GM13976 (cell line): Measurements from ENCODE around the gene STARD4.

Source experiments
- DNase-seq: peaks from one replicate; pipeline ENCODE4 v3.0.0; 2012; ENCODE audit warnings: low spot score
- CTCF ChIP-seq: IDR thresholded peaks from 2 replicates; pipeline ENCODE4 v1.5.1; 2012; ENCODE audit warnings: borderline replicate concordance, mild to moderate bottlenecking; ENCODE audit not compliant: insufficient read depth; ENCODE audit errors: extremely low read depth, missing control alignments, control extremely low read depth
- in situ Hi-C: fragments of 300-500 bp; cut with MboI; formaldehyde crosslinking; loops from one replicate; pipeline ENCODE4 v1.12.0; 2022; ENCODE audit warnings: low sequenced_read_pairs, mixed read lengths, inconsistent platforms; ENCODE audit not compliant: unreplicated experiment

The STARD4 gene

GRCh38 chr5:111453747-111454146 lies 58.6 kb downstream of the STARD4 start:
- no peak for TF ChIP-seq CTCF
- no peak for DNase-seq
- in situ Hi-C loops, result loop anchor here (25.0 kb wide), 1 partner anchor 291 kb away; no protein-coding TSS in a partner anchor

- in situ Hi-C loops, result loop anchor here (25.0 kb wide), 1 partner anchor 291 kb away; no protein-coding TSS in a partner anchor
- DNase-seq, result no peak
- no peak for TF ChIP-seq CTCF
These were observed 59.0 kb downstream of the STARD4 start for GRCh38 chr5:111453295-111453694.

- TF ChIP-seq CTCF, result no peak
- no peak for DNase-seq
- in situ Hi-C loops, result no loop called here
These were observed 64.5 kb downstream of the STARD4 start for GRCh38 chr5:111447822-111448221.

- in situ Hi-C loops, result no loop called here
- no peak for TF ChIP-seq CTCF
- DNase-seq, result no peak
These were observed 65.2 kb downstream of the STARD4 start for GRCh38 chr5:111447099-111447498.
